ENCODE measurements around the gene TCF7L1.

DNA sequence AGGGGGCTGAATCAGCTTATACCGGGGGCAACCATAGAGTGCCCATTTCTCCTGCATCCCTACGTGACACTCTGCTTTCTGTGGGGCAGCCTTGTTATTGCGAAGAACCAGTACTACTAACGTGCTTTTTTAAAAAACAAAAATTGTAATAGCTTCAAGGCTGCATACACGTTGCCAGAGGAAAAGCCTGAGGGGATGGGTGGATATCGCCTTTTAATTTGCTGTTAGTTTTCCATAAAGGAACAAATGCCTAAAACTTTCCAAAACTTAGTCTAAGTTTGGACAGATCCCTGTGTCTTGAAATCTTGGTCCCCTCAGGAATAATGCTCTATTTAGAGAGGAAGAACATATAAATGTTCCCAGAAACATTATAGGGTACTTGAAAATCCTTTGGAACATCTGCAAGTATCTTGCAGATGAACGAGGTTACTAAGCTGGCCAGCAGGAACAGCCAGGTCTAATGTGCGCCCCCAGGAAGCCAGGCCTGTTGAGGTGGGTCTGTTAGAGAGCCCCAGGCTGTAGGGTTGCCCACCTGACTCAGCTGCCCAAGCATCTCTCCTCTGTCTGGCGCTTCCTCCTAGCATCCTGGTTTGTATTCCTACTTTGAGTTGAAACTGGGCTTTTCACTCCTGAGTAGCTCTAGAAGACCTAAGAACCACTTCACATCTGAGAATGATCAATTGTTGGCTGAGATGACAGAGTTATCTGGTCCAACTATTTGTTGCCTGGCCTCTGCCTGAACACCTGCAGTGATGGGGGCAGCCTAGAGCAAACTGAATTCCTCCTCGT lies 97.7 kb downstream of the TCF7L1 start:
- TF ChIP-seq POLR2A (IDR thresholded peaks at IDR 0.05): no peak
- TF ChIP-seq, protein P1, sequence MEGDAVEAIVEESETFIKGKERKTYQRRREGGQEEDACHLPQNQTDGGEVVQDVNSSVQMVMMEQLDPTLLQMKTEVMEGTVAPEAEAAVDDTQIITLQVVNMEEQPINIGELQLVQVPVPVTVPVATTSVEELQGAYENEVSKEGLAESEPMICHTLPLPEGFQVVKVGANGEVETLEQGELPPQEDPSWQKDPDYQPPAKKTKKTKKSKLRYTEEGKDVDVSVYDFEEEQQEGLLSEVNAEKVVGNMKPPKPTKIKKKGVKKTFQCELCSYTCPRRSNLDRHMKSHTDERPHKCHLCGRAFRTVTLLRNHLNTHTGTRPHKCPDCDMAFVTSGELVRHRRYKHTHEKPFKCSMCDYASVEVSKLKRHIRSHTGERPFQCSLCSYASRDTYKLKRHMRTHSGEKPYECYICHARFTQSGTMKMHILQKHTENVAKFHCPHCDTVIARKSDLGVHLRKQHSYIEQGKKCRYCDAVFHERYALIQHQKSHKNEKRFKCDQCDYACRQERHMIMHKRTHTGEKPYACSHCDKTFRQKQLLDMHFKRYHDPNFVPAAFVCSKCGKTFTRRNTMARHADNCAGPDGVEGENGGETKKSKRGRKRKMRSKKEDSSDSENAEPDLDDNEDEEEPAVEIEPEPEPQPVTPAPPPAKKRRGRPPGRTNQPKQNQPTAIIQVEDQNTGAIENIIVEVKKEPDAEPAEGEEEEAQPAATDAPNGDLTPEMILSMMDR (IDR thresholded peaks at IDR 0.05 in 4 of 5, conservative IDR thresholded peaks at IDR 0.05 in 1 of 5): no peak
